ENCODE measurements around the gene DHCR7.

DHCR7 gene

DNA sequence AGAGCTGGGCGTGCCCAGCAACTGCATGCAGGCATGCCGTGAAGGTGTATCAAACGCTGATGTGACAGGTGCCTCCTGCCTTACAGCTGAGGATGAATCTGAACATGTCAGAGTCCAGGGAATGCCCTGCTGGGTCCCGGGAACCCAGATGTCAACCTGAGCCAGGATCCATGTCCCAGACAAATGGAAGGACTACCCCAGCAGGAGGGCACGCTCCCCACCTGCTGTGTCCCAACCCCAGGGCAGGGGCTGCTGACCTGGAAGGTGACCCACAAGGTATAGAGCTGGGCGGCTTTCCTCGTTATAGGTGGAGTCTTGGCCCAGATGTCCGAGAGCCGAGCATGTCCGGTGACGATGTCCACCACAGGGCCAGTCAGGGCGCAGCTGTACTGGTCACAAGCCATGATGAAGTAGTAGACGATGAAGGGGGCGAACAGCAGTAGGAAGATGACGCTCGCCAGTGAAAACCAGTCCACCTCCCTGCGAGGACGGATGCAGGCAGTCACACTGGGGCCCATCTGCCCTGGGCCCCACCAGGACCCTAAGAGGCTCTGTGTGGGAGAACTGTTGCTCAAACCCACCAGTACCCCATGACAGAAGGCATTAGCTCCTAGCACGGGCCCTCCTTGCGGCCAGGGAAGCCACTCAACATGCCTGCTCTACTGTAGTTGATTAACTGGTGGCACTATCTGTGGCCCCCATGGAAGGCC is 4.3 kb downstream of the DHCR7 start:
- TF ChIP-seq ZNF274 (IDR thresholded peaks at IDR 0.05; ENCODE audit: low read depth, low read length) = no peak
- no peak overlapping the region for H3K4me3 ChIP-seq (ENCODE audit: low read length)

DNA sequence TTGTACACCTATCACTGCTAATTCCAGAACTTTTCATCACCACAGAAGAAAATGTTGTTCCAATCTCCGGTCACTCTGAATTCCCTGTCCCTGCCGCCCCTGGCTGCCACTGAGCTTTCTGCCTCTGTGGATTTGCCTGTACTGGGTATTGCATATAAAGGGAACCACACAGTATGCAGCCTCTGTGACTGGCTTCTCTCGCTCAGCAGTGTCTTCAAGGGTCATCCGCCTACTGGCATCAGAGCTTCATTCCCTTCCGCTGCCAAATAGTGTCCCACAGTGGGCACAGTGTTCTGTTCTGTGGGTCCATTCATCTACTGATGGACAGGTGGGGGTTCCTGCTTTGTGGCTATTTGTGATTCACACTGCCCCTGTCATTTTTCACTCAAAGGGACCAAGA is 5.3 kb downstream of the DHCR7 start:
- no peak overlapping the region for H3K4me3 ChIP-seq (ENCODE audit: low read length)
- no peak for TF ChIP-seq ZNF274 (IDR thresholded peaks at IDR 0.05; ENCODE audit: low read depth, low read length)

DNA sequence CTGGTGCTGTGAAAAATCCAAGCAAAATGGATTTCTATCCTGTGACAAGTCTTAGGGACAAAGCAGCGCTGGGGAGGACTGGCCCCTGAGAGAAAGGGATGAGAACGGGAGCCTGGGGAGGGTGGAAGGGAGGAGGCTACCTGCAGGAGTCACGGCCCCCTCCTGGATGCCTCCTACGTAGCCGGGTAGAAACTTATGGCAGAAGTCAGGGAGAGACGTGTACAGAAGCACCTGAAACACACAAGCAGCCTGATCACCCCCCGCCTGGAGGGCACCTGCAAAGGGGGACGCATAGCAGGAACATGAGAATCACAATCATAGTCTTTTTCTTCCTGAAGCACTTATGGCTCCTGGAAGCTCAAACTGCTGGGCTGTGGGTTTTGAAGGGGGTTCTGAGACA is 6.1 kb downstream of the DHCR7 start:
- no peak overlapping the region for H3K4me3 ChIP-seq (ENCODE audit: low read length)
- no peak for TF ChIP-seq ZNF274 (IDR thresholded peaks at IDR 0.05; ENCODE audit: low read depth, low read length)

DNA sequence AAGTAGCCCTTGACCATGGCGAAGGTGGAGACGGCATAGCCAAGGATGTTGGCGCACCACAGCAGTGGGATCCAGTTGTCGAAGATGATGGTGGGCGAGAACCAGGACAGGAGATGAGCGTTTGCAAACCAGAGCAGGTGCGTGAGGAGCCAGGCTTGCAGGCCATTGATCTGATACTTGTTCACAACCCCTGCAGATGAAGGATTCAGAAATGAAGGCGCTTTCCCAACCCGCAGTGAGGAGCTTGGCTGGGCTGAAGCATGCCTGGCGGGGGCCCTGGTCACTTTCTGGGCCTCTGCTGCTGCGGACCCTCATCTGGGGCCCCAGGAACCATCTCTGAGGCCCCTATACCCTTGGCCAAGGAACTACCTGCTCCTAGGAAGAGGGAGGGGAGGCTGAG is 6.9 kb downstream of the DHCR7 start:
- no peak overlapping the region for H3K4me3 ChIP-seq (ENCODE audit: low read length)
- no peak for TF ChIP-seq ZNF274 (IDR thresholded peaks at IDR 0.05; ENCODE audit: low read depth, low read length)

DNA sequence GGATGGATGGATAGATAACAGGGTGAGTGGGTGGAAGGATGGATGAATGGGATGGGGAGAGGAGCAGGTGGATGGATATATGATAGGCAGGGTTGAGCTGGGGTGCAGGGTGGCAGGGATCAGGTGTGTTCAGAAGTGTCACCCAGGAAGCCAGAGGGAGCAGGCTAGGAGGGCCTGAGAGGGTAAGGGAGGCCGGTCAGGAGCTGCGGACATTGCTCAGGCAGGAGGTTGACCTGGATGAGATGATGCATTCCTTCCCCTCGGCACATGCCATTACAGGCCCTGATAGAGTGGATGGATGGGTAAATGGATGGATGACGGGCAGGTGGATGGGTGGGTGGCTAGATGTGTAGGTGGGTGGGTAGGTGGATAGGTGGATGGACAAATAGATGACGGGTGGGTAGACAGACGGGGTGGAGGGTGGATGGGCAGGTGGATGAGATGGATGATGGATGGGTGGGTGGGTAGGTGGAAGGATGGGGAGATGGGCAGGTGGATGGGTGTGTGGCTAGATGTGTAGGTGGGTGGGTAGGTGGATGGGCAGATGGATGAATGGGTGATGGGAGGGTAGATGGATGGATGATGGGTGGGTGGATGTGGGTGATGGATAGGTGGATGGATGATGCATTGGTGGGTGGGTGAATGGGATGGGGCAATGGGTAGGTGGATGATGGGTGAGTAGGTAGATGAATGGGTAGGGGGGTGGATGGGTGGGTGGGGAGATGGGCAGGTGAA is 8.0 kb downstream of the DHCR7 start:
- TF ChIP-seq ZNF274 (IDR thresholded peaks at IDR 0.05; ENCODE audit: low read depth, low read length) = no peak

DNA sequence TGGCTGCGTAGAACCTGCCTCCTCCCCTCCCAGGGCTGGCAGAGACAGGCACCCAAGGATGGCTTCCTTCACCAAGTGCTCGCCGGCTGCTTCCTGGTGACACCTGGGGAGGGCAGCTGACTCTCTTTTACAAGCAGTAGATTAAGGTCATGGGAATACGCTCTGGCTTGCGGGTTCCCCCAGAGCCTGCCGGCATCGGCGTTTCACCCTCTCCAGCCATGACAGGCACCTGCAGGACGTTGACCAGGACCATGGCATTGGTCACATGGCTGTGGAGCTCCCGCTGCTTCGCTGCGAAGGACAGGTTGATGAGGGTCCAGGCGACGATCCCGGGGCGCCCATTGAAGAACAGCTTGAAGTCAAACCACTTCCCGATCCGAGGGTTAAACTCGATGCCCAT is 9.5 kb downstream of the DHCR7 start:
- H3K4me3 ChIP-seq (ENCODE audit: low read length) = no peak overlapping the region
- no peak for TF ChIP-seq ZNF274 (IDR thresholded peaks at IDR 0.05; ENCODE audit: low read depth, low read length)

More for the DNA sequence above, 8.0 kb downstream of the DHCR7 start:
- H3K4me3 ChIP-seq (ENCODE audit: low read length) = no peak overlapping the region

DNA sequence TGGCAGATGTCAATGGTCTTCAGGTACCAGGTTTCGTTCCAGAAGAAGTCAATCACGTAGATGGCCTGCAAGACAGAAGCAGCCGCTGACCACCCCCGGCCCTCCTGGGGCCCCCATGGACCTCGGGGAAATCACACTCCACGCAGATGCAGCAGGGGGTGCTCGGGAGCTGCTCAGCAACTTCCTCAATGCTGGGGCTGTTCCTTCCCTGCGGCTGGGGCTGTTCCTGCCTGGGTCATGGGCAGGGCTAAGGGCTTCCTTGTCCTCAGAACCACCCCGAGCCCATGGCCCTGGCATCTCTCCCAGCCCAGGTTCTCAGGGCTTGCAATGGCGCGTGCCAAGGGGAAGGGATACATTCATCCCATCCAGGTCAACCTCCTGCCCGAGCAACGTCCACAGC is 10.3 kb downstream of the DHCR7 start:
- TF ChIP-seq ZNF274 (IDR thresholded peaks at IDR 0.05; ENCODE audit: low read depth, low read length) = no peak

DNA sequence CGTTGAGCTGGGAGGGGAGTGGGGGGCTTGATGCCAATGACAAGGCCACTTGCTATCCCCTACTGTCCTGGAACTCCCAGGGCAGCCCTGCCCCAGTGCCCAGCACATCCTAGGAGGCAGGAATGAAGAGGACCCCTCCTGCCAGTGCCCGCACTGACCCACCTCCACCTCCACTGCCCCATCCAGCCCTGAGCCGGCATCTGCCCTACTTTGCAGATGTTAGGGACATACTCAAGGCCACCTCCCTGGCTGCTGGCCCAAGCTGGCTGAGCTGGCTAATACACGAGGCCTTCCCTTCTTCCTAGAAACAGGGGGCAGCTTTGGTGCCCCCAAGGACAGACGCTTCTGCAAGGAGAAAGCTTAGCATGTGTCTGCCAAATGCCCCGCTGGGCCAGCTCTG is 10.8 kb downstream of the DHCR7 start:
- no peak overlapping the region for H3K4me3 ChIP-seq (ENCODE audit: low read length)
- no peak for TF ChIP-seq ZNF274 (IDR thresholded peaks at IDR 0.05; ENCODE audit: low read depth, low read length)

More for the DNA sequence above, 10.3 kb downstream of the DHCR7 start:
- no peak overlapping the region for H3K4me3 ChIP-seq (ENCODE audit: low read length)

DNA sequence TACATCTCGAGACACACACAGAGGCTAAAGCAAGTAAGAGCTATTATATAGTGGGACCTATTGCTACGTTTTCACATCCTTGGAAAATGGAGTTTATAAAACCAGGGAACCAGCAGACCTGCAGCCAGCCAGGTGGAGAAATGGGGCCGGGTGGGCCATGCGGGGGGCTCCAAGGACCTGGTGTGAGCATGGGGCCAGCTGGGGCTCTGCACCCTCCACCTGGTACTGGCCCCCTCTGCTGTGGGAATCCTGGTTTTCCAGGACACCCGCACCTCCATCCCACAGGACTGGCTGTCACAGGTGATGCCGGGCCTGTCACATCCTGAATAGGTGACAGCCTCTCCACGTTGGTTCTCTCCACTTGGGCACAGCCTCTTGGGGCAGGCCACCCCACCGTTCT is 11.3 kb downstream of the DHCR7 start:
- TF ChIP-seq ZNF274 (IDR thresholded peaks at IDR 0.05; ENCODE audit: low read depth, low read length) = no peak
- H3K4me3 ChIP-seq (ENCODE audit: low read length) = no peak overlapping the region

DNA sequence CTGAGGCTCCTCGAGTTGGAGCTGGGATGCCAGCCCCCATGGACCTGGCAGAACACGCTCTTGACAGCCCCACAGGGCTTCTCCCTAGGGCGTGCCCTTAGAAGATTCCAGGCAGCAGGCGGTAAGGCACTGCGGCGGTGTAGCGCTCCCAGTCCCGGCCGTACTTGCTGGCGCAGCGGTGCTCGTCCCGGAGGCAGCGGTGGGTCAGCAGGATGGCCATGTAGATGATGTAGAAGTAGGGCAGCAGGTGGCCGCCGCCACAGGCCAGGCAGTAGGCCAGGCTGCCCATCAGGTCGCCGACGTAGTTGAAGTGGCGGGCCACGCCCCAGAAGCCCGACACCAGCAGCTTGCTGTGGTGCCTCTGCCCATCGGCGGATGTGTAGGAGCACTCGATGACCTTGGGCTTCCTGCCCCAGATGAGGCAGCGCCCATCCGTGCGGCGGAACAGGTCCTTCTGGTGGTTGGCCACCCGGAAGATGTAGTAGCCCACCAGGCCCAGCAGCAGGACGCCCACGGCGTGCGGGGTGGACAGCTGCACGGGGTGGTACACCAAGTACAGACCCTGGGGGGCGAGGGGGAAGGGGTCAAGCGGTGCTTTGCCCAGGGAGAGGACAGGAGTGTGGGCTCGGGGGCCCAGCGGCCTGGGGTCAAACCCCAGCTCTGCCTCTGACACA is 12.8 kb downstream of the DHCR7 start:
- no peak for TF ChIP-seq ZNF274 (IDR thresholded peaks at IDR 0.05; ENCODE audit: low read depth, low read length)
- H3K4me3 ChIP-seq (ENCODE audit: low read length) = no peak overlapping the region

DNA sequence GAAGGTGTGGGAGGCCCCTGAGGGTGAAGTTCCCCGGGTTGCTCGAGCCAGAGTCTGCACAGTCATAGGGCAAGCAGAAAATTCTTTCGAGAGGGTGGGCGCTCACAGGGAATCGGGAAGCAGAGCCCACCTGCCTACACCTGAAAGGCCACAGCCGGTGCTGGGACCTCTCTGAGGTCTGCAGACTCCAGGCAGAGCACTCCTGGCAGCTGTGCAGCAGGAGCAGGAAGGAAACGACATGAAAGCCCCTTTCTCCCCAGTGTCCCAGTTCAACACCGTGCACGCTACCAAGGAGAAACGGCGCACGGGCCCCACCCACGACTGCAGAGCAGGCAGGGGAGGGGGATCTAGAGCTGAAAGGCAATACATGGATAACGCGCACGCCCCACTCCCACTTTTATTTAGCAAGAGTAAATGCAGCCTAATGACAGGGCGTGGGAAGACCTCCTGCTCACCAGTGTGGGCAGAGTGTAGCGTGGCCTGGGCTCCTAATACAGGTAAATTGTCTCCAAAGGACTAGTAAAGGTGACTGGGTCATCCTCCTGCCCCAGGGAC is 13.5 kb downstream of the DHCR7 start:
- no peak overlapping the region for H3K4me3 ChIP-seq (ENCODE audit: low read length)
- TF ChIP-seq ZNF274 (IDR thresholded peaks at IDR 0.05; ENCODE audit: low read depth, low read length) = no peak

DNA sequence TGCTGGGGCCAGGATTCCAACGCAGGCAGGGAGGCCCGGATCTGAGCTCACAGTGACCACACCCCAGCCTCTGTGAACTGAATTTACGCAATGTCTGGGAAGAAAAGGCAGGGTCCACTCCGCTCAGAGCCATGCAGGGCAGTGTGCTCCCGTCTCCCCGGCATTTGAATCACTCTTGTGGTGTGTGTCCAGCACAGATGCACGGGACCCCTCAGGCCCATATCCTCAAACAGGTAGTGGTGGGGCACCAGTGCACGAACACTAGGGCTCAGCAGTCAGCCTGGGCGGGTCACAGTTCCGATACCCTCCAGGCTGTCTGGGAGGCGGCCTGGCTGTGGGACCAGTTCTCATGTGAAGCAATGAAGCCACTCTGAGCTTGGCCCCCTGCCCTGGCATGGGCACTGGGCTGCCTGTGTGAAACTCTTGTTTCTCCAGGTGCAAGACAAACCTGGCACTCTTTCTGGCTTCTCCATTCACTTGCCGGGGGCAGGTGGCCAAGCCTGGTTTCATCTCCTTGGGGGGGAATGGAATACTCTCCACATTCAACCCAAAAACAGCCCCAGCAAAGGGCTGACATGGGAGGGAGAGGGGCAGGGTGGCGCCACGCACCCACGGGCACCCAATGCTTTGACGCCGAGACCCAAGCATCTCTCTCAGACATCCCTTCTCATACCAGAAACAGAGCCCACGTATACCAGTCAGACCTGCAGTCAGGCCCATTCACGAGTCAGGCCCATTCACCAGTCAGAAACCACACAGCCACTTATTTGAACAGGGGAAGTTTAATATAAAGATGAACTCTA is 14.3 kb downstream of the DHCR7 start:
- no peak overlapping the region for H3K4me3 ChIP-seq (ENCODE audit: low read length)
- no peak for TF ChIP-seq ZNF274 (IDR thresholded peaks at IDR 0.05; ENCODE audit: low read depth, low read length)

DNA sequence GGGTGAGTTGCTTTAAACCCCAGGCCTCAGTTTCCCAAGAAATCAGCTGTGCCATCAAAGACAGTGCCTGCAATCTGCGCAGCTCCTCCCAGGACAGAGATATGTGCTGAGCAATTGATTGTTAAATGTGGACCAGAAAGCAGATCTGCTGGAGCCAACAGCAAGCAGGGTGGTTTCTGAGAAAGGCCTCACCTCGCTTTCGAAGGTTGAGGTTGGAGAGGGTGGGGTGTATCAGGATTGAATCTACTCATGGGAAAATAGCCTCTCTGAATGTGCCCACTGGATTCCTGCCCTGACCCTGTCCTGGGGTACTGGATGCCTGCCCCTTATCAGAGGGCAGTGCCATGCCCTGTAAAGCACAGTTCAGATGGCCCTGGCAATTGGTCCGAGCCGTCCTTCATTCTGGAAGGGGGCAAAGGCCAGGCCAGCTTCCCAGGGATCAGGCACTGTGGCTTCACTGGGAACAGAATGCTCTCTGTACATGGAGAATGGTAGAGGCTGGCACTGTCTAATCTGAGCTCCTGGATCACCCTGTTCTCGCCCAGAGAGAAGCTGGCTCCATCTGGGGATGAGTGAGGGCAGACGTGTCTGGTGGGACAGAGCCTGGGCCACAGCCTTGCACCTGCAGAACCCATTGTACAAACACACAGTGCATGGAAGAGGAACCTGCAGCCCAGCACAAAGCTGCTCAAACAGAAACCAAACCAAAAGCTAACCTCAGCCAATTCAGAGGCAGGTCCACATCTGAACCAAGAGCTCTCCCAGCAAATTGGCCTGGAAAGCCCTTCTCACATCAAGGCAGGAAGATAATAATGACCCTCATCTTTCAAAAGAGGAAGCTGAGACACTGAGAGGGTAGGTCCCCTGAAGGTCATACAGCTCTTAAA is 15.2 kb downstream of the DHCR7 start:
- no peak for TF ChIP-seq ZNF274 (IDR thresholded peaks at IDR 0.05; ENCODE audit: low read depth, low read length)

More for the DNA sequence above, 15.2 kb downstream of the DHCR7 start:
- H3K4me3 ChIP-seq (ENCODE audit: low read length) = no peak overlapping the region
